ENCODE measurements around the gene SEPTIN5.

The SEPTIN5 gene

DNA sequence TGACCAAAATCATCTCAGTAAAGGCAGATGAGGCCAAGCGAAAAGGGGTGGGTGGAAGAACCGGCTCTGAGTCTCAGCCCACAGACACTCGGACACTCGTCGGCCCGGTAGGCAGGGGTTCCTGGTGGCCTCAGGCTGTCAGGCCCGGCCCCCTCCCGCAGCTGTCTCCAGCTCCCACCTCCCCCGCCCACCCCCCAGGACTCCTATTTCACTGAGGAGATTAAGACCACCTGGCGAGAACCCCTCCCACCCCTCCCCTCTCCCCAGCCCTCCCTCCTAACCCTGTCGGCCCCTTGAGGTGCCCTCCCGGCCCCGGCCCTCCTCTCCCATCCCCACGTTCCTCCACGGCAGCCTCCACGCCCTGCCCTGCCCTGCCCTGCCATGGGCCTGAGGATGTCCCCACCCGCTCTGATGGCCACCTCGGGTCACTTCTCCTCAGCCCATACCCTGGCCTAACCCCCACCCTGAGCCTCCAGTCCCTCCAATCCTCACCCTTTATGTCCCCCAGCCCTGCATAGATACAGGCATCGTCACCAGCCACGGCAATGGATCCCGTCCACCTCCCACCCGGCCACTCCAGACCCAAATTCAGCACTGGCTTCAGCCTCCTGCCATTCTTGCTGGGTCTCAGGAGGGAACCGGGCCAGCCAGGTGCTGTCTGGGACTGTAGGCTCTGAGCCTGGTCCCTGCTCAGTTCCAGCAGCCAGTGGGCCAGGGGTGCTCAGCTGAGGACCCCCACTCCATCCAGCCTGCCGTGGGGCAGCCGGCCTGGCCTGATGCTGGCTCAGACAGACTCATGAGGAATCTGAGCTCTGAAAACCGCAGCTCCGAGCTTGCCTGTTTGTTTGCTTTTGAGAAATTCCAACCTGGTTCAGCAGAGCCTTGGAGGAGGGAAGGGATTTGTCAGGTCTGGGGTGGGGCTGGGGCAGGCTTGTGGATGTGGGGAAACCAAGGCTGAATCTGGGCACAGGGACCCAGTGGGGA, 36.5 kb downstream of the SEPTIN5 start:
- no peak for DNase-seq

DNA sequence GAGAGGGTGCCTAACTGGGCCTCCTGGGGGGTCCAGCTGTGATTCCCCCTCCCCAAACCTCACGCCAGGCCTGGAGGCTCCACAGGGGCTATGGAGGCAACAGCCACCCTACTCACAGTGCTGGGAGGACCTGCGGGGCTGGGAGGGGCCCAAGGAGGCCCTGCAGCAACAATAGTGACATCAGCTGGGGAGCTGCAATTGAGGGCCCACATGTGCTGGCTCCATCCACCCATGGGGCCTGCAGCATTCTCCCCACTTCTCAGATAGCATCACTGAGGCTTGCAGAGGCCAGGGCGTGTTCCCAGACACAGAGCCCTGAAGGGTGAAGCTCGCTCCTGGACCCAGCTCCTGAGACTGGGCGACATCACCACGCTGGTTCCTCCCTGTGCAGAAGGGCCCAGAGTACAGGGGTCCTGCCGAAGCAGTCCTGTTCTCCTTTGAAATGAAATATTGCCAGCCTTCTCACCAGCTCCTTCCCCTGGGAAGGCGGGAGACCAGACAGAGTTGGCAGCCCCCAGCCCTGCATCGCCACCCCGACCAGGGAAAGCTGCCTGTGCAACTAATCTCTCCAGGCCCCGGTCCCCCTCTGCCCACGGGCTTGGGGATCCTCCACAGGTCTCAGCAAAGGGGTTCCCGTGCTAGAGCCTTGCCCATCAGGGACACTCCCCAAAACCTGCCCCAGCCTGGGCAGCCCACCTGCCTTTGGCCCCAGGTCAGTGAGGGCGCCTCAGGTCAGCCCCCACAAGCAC, 37.4 kb downstream of the SEPTIN5 start:
- no peak for DNase-seq

DNA sequence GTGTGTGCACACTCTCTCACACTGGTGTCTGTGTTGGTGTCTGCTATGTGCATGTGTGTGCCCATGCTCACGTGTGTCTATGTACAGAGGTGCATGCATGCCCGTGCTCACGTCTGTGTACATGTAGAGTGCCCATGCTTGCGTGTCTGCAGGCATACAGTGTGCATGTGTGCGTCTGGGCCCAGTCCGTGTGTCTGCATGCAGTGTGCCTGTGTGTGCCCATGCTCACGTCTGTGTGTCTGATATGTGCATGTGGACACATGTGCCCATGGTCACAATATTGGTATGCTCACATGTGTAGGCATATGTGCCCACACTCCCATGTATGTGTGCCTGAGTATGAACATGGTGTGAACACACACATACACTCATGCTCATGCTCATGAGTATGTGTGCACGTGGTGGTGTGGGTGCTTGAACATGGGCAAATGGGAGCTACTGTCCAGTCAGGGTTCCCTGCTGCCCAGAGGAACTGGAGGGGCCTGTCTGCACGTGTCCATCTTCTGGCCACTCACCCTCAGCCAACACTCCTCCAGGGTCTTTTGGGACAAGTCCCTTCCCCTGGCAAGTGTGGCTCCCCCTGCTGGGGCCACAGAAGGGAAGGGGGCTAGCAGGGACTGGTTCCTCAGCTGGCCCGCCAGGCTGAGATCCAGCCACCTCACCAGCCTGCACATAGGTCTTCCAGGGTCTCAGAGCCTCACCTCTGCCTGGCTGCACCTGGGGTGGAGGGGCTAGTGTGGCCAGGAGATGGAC, 39.0 kb downstream of the SEPTIN5 start:
- no peak for DNase-seq

DNA sequence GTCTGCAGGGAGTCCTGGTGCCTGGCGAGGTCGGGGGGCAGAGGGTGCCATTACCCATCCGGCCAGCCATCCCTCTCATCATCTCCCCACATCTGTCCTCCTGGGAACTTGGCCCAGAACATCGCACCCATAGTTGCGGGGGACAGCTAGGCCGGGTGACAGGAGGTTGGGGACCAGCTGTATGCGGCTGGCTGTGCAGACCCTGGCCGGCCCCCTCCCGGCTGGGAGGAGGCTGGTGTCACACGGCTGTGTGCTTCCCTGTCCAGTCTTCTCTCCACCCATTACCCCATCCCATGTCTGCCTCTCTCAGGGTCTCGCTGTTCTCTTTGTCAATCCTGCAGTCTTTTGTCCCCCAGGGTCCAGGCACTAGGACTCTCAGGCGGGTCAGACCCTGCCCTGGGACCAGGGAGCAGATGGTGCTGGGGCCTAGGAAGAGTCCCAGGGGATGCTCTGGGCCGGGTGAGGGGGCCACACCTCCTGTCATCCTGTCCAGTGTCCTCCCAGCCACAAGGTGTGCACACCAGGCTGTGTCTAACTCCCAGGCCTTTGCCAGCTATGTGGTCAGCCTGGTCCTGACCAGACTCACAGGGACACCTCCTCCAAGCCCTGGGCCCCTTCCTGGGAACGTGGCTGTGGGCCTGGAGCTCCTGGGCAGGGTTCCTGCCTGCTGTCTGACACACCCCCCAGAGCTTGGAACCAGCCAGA, 39.8 kb downstream of the SEPTIN5 start:
- no peak for DNase-seq

DNA sequence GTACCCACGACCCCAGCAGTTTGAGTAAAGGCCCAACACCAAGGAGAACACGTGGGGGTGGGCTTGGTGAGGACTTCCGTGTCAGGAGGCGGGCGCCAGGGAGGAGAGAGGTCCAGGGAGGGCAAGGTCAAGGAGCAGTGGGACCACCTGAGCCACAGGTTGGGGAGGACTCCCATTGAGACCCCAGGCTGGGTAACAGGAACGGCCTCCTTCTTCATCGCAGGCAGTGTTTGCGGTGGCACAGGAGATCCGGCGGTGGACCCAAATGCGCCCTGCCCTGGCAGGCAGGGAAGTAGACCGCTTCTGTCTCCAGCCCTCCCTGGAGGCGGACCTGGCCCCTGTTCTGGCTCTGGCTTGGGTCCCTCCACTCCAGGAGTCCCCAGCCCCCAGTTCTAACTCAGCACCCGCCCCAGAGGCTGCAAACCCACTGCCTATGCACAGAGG, 40.4 kb downstream of the SEPTIN5 start:
- no peak for DNase-seq

DNA sequence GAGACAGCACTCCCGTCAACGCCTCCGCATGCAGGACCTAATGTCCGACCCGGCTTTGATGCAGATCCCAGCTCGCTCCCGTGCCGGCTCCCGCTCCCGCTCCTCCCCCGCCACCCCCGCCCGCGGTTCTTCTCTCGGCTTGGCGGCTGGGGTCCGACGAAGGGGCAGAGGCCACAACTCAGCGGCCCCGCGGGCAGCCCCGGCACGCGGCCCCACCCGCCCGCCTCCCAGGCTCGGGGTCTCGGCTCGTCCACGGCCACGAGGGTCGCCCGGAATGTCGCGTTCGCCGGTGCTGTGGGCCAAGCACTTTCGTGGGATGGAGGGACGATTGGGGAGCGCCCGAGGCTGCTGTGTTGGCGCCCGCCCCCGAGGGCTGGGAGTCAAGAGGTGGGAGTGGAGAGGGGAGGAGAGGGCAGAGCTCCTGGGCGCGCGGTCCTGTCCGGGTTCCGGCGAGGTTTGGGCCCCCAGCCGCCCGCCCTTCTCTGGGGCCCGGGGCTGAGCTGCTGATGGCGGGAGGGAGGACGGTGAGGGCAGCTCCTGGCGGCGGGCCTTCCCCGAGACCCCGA, 40.9 kb downstream of the SEPTIN5 start:
- DNase-seq, result no peak

DNA sequence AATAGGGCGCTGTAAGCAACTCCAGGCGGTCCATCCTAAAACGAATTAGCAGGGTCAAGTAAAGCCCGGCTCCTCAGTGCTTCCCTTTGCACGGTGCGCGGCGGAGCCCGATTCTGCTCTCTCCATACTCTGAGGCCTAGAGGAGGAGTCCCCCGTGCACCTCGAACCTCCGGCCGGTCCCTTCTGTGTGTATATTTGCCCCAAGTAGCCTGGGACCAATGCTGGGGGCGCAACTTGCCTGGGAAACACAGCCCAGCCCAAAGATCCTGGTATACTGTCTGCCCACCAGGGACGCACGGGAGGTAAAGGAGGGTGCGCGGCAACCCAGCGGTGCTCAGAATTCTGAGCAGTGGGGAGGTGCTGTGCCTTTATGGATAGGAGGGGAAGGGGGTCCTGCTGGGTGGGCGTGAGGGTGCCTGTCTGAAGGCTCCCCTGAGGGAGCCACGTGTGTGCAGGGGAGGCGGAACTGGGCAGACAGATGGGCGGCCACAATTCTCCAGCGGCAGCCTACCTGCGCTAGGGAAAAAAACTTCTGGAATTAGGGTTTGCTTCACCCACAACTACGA, 41.5 kb downstream of the SEPTIN5 start:
- DNase-seq, result no peak

DNA sequence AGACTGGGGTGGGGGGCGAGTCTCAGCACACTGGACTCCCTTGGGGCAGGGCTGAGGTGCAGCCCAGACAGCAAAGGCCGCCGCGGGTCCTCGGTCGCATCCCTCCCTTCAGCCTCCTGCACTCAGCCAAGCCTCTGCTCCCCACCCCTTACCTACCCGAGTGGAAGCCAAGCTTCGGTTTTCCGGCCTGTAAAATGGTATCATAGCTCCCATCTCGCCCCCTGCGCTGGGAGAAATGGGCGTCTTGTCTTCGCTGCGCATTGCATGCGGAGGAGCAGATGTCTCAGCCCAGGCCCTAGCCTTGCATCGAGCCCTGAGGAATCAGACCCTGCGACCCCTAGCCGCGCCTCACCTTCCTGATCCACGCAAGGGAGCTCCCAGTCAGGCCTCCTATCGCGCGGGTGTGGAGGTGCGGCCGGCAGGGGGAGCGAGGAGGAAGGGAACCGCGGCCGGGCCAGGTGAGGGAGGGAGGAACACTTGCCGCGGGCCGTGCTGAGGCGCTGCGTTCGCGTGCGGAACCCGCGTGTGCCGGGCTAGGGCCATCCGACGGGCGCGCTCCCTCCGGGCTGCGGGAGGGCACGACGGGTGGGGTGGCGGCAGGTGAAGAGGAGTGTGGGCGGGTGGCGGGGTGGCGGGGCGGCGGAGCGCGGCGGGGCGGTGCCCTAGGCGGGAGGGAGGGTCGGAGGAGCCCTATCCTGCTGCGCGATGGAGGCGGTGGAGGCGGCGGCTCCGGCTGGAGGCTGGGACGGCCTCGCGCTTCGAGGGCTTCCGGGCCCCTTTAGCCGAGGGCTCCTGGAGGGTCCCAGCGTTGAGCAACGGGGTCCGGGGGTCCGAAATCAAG, 42.2 kb downstream of the SEPTIN5 start:
- peak; percentile 37 to 63 (median 51) for DNase-seq

DNA sequence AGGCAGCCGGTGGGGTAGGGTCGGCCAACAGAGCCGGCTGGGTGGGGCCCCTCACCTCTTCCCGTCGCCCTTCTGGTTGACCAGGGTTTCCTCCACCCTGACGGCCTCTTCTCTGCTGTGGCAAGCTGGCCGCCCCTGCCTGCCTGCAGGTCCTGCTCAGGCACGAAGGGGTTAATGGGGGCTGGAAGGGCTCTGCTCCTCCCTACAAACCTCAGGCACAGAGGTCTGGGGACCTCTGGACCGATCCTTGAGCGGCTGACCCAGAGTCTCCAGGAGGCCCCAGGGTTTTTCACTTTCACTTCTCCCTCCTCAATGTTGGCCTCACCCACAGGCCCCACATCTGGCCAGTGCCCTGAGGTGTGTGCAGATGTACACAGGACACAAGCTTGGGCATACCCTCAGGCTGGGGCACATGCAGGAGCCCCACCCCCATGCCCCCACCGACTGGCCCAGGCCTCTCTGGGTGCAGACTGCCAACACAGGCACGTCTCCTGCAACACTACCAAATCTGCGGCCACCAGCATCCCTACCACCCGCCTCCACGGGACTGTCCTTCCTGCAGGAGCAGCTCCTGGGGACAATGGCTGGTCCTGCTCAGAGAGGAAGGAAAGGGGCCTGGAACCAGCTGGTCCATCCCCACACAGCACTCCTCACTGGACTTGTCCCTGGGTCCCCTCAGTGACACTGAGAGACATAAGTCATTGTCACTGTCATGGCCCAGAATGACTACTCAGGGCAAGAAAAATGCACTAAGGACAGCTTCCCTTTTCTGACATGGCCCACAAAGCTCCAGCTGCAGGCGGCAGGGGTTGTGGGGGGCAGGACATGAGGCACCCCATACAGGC, 43.1 kb downstream of the SEPTIN5 start:
- no peak for DNase-seq

DNA sequence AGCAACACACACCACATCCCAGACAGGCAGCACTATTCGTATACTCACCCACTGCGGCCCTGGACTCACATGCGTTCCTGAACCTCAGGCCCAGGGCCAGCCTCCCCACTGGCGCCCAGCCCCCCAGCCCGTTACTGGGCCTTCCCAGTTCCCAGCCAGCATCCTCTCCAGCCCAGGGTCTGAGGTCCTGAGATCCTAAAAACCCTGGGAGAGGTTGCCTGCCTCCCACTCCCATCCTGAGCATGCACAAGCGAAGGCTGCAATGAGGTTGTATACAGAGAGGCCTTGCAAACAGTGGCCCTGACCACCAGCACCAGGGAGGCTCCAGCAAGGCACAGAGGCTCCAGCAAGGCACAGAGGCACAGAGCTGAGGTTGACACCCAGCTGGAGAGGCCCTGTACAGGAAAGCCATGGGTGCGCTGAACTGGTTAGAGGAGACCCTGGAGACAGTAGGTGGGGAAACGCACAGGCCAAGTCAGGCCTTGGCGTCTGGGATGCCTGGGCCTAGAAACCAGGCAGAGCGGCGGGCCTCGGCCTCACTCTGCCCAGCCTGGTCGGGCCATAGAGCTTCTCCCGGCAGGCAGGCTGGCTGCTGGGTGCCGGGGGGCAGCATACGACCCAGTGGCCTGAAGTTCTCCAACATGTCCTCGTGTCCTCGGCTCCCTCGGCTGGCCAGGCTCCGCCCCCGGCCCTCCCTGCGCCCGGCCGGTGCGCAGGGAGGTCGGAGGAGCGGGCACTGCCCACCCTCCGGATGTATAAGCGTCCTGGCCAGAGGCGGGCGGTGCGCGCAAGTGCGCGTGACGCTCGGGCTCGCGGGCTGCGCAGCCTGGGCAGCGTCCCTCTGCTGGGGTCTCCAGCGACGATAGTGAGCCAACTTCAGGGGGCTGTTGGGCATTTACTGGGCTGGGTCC, 43.9 kb downstream of the SEPTIN5 start:
- DNase-seq, result no peak

DNA sequence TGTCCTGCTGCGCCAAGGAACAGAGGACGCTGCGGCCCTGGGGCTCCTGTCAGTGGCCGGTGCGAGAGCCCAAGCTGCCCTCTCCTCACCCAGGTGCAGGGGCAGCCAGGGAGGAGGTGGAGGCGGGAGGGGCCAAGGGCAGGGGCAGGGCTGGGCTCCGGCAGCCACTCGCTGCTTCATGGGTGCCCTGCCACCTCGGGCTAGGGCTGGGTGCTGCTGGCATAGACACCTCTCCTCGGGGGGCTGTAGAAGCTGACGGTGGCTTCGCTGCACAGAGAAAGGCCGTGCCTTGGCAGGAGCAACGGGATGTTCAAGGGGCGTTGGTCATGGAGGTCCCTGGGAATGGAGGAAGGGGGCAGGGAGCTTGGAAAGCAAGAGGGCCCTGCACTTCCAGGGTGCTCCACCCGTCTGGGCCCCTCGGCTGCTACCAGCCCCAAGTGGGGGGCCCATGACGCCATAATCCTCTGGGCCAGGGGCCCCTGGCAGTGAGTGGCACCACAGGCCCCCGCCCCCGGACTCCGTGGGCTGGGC, 44.7 kb downstream of the SEPTIN5 start:
- DNase-seq, result no peak

DNA sequence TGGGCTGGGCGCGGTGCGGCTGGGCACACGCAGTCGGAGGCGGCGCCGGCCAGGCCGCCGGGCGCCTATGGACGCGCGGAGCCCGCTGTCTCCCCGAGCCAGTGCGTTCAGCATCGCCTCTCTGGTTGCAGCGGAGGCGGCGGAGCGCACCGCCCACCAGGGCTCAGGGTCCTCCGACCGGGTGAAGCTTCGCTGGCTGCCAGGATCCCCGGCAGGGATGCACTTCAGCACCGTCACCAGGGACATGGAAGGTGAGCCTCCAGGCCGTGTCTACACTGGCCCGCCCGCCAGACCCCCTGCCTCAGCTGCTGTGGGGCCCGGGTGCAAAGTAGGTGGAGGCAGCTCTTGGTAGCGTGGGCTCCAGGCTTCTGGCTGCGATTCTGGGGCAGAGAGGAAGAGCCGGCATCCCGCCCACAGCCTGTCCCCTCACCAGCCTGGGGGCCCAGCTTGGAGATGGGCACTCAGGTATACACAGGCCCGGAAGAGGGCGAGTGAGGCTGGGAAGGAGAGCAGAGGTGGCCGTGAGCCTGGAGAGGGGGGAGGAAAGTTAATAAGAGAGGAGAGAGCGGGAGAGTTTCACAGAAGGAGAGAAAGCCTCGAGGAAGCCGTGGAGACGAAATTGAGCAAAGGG, 45.2 kb downstream of the SEPTIN5 start:
- DNase-seq, result no peak

DNA sequence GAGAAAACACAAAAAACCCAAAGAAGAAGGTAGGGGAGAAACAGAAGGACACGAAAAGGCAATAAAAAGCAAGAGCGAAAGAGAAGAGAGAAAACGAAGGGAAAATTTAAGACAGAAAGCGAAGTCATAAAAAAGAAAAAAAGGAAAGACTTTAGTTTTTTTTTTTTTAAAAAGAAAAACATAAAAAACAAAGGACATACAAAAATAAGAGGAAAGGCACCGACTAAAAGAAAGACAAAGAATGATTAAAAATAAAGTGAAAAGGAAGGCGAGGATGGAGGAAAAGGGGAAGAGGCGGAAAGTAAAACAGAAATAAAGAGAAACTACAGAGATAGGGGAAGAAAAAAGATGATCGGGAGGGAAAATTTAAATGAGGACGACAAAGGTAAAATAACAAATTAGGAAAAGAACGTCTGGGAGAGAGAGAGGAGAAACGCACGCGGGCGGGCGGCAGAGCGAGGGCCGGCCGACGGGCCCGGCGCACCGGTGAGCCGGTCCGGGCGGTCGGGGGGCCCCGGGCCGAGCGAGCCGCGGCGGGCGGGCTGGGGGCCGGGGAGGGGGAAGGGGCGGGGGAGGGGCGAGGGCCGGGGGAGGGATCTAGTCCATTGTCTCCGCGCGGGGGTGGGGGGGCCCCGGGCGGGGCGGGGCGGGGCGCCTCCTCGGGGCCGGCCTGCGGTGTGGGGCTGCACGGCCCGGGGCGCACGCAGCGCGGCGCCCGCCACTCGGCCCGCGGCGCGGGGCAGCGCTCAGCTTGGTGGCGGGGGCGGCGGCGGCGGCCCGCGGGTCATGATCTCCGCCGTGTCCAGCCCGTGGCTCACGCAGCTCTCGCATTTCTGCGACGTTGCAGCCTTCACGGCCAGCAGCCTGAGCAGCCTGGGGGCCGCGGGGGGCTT, 46.0 kb downstream of the SEPTIN5 start, which contains the start of gene TBX1:
TBX1 (plus strand) TSS at position 721 of the 893 bp plus-strand sequence; CDS start at position 787, 66 bp downstream.
- DNase-seq, result no peak

DNA sequence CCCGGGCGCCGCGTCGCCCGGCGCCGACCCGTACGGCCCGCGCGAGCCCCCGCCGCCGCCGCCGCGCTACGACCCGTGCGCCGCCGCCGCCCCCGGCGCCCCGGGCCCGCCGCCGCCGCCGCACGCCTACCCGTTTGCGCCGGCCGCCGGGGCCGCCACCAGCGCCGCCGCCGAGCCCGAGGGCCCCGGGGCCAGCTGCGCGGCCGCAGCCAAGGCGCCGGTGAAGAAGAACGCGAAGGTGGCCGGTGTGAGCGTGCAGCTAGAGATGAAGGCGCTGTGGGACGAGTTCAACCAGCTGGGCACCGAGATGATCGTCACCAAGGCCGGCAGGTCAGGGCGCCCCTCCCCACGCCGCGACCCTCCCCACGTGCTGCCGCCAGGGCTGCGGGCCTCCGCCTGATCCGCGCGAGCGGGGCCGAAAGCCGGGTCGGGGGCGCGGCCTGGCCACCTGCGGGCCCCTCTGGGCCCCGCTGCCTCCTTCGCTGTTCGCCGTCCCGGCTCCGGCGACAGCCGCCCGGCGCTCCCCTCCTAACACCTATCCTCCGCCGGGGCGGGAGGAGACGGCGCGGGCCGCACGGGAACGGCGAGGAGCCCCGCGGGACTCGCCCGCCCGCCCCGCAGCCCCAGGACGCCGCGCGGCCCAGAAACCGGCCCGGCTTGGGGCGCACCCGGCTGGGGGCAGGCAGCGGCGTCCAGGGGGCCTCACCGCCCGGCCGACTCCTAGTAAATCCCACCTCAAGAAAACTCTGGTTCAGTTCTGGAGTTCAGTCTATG, 46.8 kb downstream of the SEPTIN5 start:
- DNase-seq, result no peak

DNA sequence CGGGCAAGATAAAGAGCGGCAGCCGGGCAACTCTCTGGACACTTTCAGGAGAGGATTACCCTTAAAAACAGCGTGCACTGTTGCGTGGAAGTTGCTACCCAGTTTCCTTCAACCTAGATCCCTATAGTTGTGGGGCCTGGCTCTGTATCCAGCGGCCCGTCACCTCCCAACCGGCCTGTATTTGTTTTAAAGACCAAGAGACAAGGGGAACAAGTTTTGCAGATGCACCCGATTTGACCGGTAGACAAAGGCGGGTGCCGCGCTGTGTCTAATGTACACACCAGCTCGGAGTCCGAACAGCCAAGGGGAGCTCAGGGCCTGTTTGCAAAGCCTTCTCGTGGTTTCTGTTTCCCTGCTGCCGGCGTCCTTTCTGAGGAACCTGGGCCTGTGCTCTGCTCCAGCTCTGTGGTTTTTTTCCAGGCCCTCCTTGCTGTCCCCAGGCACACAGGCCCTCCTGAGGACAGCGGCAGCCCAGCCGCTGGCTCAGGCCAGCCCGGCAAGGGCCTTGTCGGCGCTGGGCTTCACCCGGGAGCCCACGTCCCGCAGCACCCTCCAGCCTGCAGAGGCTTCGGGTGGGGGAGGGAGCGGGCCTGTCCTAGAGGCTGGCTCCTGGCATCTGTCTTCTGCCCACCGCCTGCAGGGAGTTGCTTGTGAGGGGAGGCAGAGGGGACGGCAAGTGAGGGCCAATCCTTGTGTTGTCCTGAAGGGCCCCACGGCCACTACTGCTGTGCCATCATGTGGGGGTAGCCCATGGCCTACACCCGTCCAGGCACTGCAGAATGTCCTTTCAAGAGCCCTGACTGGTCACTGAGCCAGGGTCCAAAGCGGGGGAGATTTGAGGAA, 47.6 kb downstream of the SEPTIN5 start:
- DNase-seq, result no peak
